Hematopoietic multipotent progenitor cell treated with erythropoietin and hydrocortisone succinate and interleukin-3 and kit ligand, for 15 days (in vitro differentiated cells): ENCODE data around the gene SRD5A1.

Experiments used
- DNase-seq: peaks from one replicate; pipeline ENCODE4 v3.0.0-alpha.2; 2015; ENCODE audit warnings: low spot score

Gene SRD5A1

GRCh38 chr5:6604341-6604740 lies 28.9 kb upstream of the SRD5A1 start:
- DNase-seq = no peak

GRCh38 chr5:6604946-6605345 lies 28.3 kb upstream of the SRD5A1 start:
- no peak for DNase-seq

- no peak for DNase-seq
These were observed 26.2 kb upstream of the SRD5A1 start for GRCh38 chr5:6606884-6607558.

- DNase-seq = no peak
These were observed 25.7 kb upstream of the SRD5A1 start for GRCh38 chr5:6607559-6607936.

GRCh38 chr5:6608016-6608415 lies 25.2 kb upstream of the SRD5A1 start:
- DNase-seq = no peak

GRCh38 chr5:6611334-6612256 lies 21.6 kb upstream of the SRD5A1 start:
- no peak for DNase-seq

- DNase-seq = no peak
These were observed 18.0 kb upstream of the SRD5A1 start for GRCh38 chr5:6615034-6615815.

- no peak for DNase-seq
These were observed 16.6 kb upstream of the SRD5A1 start for GRCh38 chr5:6616632-6617031.

GRCh38 chr5:6623228-6623627 lies 10.0 kb upstream of the SRD5A1 start:
- no peak for DNase-seq

- no peak for DNase-seq
These were observed 9.3 kb upstream of the SRD5A1 start for GRCh38 chr5:6623941-6624340.

- no peak for DNase-seq
These were observed 6.7 kb upstream of the SRD5A1 start for GRCh38 chr5:6626508-6626907.

GRCh38 chr5:6631441-6631840 lies 1.8 kb upstream of the SRD5A1 start:
- DNase-seq = no peak

GRCh38 chr5:6632324-6632887 lies 834 bp upstream of the SRD5A1 start:
- DNase-seq = peak; percentile 31

- no peak for DNase-seq
These were observed 417 bp downstream of the SRD5A1 start for GRCh38 chr5:6633469-6634245.

GRCh38 chr5:6634306-6634705 lies 1.1 kb downstream of the SRD5A1 start:
- DNase-seq = no peak

- DNase-seq = no peak
These were observed 1.7 kb downstream of the SRD5A1 start for GRCh38 chr5:6634788-6635430.

GRCh38 chr5:6636293-6636692 lies 3.1 kb downstream of the SRD5A1 start:
- no peak for DNase-seq

GRCh38 chr5:6637022-6637421 lies 3.8 kb downstream of the SRD5A1 start:
- DNase-seq = no peak

GRCh38 chr5:6637590-6637989 lies 4.3 kb downstream of the SRD5A1 start:
- DNase-seq = no peak

GRCh38 chr5:6638236-6638635 lies 5.0 kb downstream of the SRD5A1 start:
- DNase-seq = no peak

GRCh38 chr5:6642655-6643054 lies 9.4 kb downstream of the SRD5A1 start:
- DNase-seq = no peak
